IMR-90 (cell line): Measurements from ENCODE around the gene PLB1. TPM values are rescaled to one million over a fixed set of nuclear protein-coding genes. Genes with fewer than 3 reads are reported as not detected.

Experiments used
- ATAC-seq: fragments of 200-7000 bp; cut with Tn5 transposase; 2 replicates; pipeline ENCODE4 v1.9.1; 2020; ENCODE audit warnings: low read depth, mild to moderate bottlenecking, moderate library complexity
- BruUV-seq: library from RNA; stranded (reverse); fragments of 400-500 nt; replicated peaks from 2 replicates; lab custom pipeline; 2021; lab: Mats Ljungman, UMichigan
- CTCF ChIA-PET: fragments of 300-600 bp; formaldehyde crosslinking; extraction: SDS; loops from one replicate; lab custom pipeline; 2021; ENCODE audit warnings: antibody characterized with exemption; lab: Yijun Ruan, JAX
- POLR2A ChIA-PET: fragments of 300-600 bp; sonication (Branson Sonifier 250); formaldehyde crosslinking; loops from one replicate; lab custom pipeline; 2022; ENCODE audit warnings: antibody characterized with exemption; ENCODE audit not compliant: unreplicated experiment; lab: Charles Lee
- DNase-seq: peaks from one replicate; pipeline ENCODE4 v3.0.0; 2013
- H2AFZ ChIP-seq: replicated peaks from 2 replicates; pipeline ENCODE3; 2013; ENCODE audit warnings: low read length, mild to moderate bottlenecking; ENCODE audit not compliant: poor library complexity
- H2AK5ac ChIP-seq: 2 replicates; pipeline ENCODE4 v1.6.1; 2013; ENCODE audit warnings: low read depth, low read length, inconsistent platforms
- H2AK9ac ChIP-seq: replicated peaks from 2 replicates; pipeline ENCODE3; 2013; ENCODE audit warnings: mild to moderate bottlenecking, low read depth, low read length, moderate library complexity; ENCODE audit not compliant: poor library complexity
- H2BK120ac ChIP-seq: 2 replicates; pipeline ENCODE4 v1.6.1; 2013; ENCODE audit warnings: low read depth, low read length, inconsistent platforms
- H2BK15ac ChIP-seq: 3 replicates; pipeline ENCODE4 v1.6.1; 2013; ENCODE audit warnings: low read depth, low read length, inconsistent platforms
- H2BK20ac ChIP-seq: 2 replicates; pipeline ENCODE4 v1.6.1; 2013; ENCODE audit warnings: low read depth, mild to moderate bottlenecking, inconsistent platforms, low read length, moderate library complexity
- H2BK5ac ChIP-seq: 2 replicates; pipeline ENCODE4 v1.6.1; 2013; ENCODE audit warnings: mild to moderate bottlenecking, low read depth, low read length, inconsistent platforms; ENCODE audit not compliant: poor library complexity, severe bottlenecking
- H3K14ac ChIP-seq: replicated peaks from 2 replicates; pipeline ENCODE4 v1.6.1; 2013; ENCODE audit warnings: low read depth, low read length, inconsistent platforms
- H3K18ac ChIP-seq: 2 replicates; pipeline ENCODE4 v1.6.1; 2013; ENCODE audit warnings: low read depth, low read length, control low read depth
- H3K23ac ChIP-seq: 2 replicates; pipeline ENCODE4 v1.6.1; 2013; ENCODE audit warnings: low read depth, low read length, inconsistent platforms
- H3K27ac ChIP-seq: 2 replicates; pipeline ENCODE4 v1.5.1; 2013; ENCODE audit warnings: mild to moderate bottlenecking, control low read depth, low read length; ENCODE audit not compliant: insufficient read depth
- H3K27me3 ChIP-seq: 2 replicates; pipeline ENCODE4 v1.6.1; 2013; ENCODE audit warnings: low read length; ENCODE audit not compliant: control insufficient read depth, insufficient read depth
- H3K36me3 ChIP-seq: 2 replicates; pipeline ENCODE4 v1.6.1; 2013; ENCODE audit warnings: low read length, mixed read lengths; ENCODE audit not compliant: control insufficient read depth, insufficient read depth
- H3K4ac ChIP-seq: 2 replicates; pipeline ENCODE4 v1.6.1; 2013; ENCODE audit warnings: low read depth, low read length, inconsistent platforms
- H3K4me1 ChIP-seq: 2 replicates; pipeline ENCODE4 v1.6.1; 2013; ENCODE audit warnings: low read length, mixed read lengths; ENCODE audit not compliant: control insufficient read depth, insufficient read depth
- H3K4me2 ChIP-seq: 2 replicates; pipeline ENCODE4 v1.6.1; 2013; ENCODE audit warnings: low read depth, mild to moderate bottlenecking, control low read depth, low read length, moderate library complexity
- H3K4me3 ChIP-seq: 2 replicates; pipeline ENCODE4 v1.5.1; 2013; ENCODE audit warnings: low read depth, mild to moderate bottlenecking, control low read depth, low read length, moderate library complexity; ENCODE audit not compliant: insufficient read depth
- H3K56ac ChIP-seq: 2 replicates; pipeline ENCODE4 v1.6.1; 2013; ENCODE audit warnings: low read length, inconsistent platforms; ENCODE audit not compliant: insufficient read depth; ENCODE audit errors: extremely low read depth
- H3K79me1 ChIP-seq, 2 experiments: 2 replicates each; pipeline ENCODE4 v1.6.1; 2013; ENCODE audit warnings: low read length in 2 of 2, inconsistent platforms in 1 of 2, low read depth in 1 of 2
- H3K9ac ChIP-seq: 2 replicates; pipeline ENCODE4 v1.6.1; 2013; ENCODE audit warnings: low read depth, low read length, control low read depth
- H3K9me1 ChIP-seq: 2 replicates; pipeline ENCODE4 v1.6.1; 2013; ENCODE audit warnings: low read length, inconsistent platforms; ENCODE audit not compliant: insufficient read depth
- H3K9me3 ChIP-seq: 2 replicates; pipeline ENCODE4 v1.6.1; 2013; ENCODE audit warnings: low read length; ENCODE audit not compliant: control insufficient read depth, insufficient read depth
- H4K20me1 ChIP-seq: 2 replicates; pipeline ENCODE4 v1.6.1; 2013; ENCODE audit warnings: low read length, inconsistent platforms; ENCODE audit not compliant: insufficient read depth
- H4K5ac ChIP-seq: 2 replicates; pipeline ENCODE4 v1.6.1; 2013; ENCODE audit warnings: mild to moderate bottlenecking, low read depth, low read length, control low read depth
- H4K8ac ChIP-seq, 2 experiments: 2 replicates each; pipeline ENCODE4 v1.6.1; 2013; ENCODE audit warnings: low read depth in 2 of 2, low read length in 2 of 2, control low read depth in 1 of 2, inconsistent platforms in 1 of 2
- H4K91ac ChIP-seq: 2 replicates; pipeline ENCODE4 v1.6.1; 2013; ENCODE audit warnings: low read depth, low read length, inconsistent platforms; ENCODE audit not compliant: insufficient read depth
- CHD1 ChIP-seq: IDR thresholded peaks from 2 replicates; pipeline ENCODE4 v1.6.1; 2012; ENCODE audit warnings: low read depth, low read length, improper control_type of control experiment
- WGBS, 2 experiments: methylation state at CpG; one replicate each; pipeline versions ENCODE4 v1.1.5 to v1.1.7; 2013; ENCODE audit warnings: missing lambda C conversion rate in 2 of 2; ENCODE audit not compliant: insufficient read length in 1 of 2; ENCODE audit errors: extremely low coverage in 2 of 2; 5-methylcytosine and 5-hydroxymethylcytosine counted together
- dilution Hi-C: fragments of 300-500 bp; cut with HindIII; formaldehyde crosslinking; loops from one replicate; pipeline ENCODE4 v1.14.3; 2018; ENCODE audit warnings: low sequenced_read_pairs; ENCODE audit not compliant: unreplicated experiment
- in situ Hi-C: fragments of 300-500 bp; cut with MboI; formaldehyde crosslinking; loops from 3 replicates; pipeline ENCODE4 v1.14.3; 2019; ENCODE audit warnings: low sequenced_read_pairs, inconsistent platforms, mixed read lengths
- intact Hi-C: fragments of 100-400 bp; cut with micrococcal nuclease; formaldehyde crosslinking; loops from 2 replicates; pipeline ENCODE4 v1.10.0; 2022
- polyA plus RNA-seq, 3 experiments: library from polyadenylated mRNA; depleted of rRNA; stranded (reverse); fragments of >200 nt; gene quantifications; 2 replicates each; pipeline ENCODE4 v1.2.3, GENCODE V29; 2012; ENCODE audit warnings: low replicate concordance in 1 of 3
- total RNA-seq: library from RNA; depleted of rRNA; stranded (reverse); fragments of >200 nt; gene quantifications from 2 replicates; pipeline ENCODE4 v1.2.3, GENCODE V29; 2012

Gene PLB1
- total and polyA plus RNA-seq, 2 of the 4 experiments (the other 2 are of a cell fraction) = 0.74 to 0.90 TPM

DNA sequence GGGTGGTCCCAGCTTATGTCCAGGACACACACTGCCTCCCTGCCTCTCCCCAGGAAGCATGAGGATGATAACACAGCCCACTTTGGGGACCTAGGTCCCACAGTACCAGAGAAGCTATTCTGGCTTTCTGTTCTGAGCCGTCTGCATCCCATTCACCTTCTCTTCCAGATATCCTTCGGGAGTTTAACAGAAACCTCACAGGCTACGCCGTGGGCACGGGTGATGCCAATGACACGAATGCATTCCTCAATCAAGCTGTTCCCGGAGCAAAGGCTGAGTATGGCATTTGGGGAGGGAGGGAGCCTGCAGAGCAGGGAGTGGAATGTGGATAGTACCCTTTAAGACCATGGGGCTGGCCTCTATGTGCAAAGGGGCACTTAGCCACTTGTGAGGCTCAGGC is 102.6 kb downstream of the PLB1 start:
- H2BK15ac ChIP-seq = peak overlapping the region; percentile 92; the same call in 2 of the 3 replicates
- dilution Hi-C loops = no loop called here
- in situ Hi-C loops = loop anchor here (25.0 kb wide), 1 partner anchor 314 kb away; no protein-coding TSS in a partner anchor

More for the DNA sequence above, 102.6 kb downstream of the PLB1 start:
- Histone ChIP-seq H4K8ac (no peak overlapping the region), H2AK9ac (no peak overlapping the region), H3K27me3 (no peaks in the 10 kb centered on the region), H3K14ac (no peak overlapping the region), H4K20me1 (no peaks in the 10 kb centered on the region), H3K9me1 (peaks cover 5% of the 10 kb centered on the region), H2BK120ac (no peak overlapping the region), H3K4me2 (no peak overlapping the region), H3K36me3 (no peaks in the 10 kb centered on the region), H3K9me3 (no peaks in the 10 kb centered on the region), H4K5ac (no peak overlapping the region), H3K27ac (no peak overlapping the region), H3K4me3 (no peak overlapping the region), H3K4ac (no peak overlapping the region), H3K4me1 (peaks cover 5% of the 10 kb centered on the region), H3K9ac (no peak overlapping the region), H3K23ac (no peak overlapping the region), H2BK20ac (peak overlapping the region; percentile 53; the same call in 1 of the 2 replicates), H3K79me1 (peaks cover 0 to 10% of the 10 kb centered on the region in 2 experiments; a peak in 2 of 4 replicates), H4K91ac (no peak overlapping the region), H2AK5ac (peak overlapping the region; percentile 13; the same call in 1 of the 2 replicates), H3K56ac (no peak overlapping the region), H2BK5ac (no peak overlapping the region), H3K18ac (no peak overlapping the region), H2AFZ (no peak overlapping the region)
- WGBS, 2 experiments = 100% methylated on average over 2 of the region's 7 CpGs; no CpG with 5 or more reads in 1 of the 2 experiments
- BruUV-seq = no TSS peak
- intact Hi-C loops = no loop called here
- ChIA-PET POLR2A (no interaction called here), CTCF (interaction anchor here (1.1 kb wide), 1 partner anchor 32 kb away, joined by 4 read pairs; no protein-coding TSS in a partner anchor)
- ATAC-seq (no peak), DNase-seq (no peak)
- no peak for TF ChIP-seq CHD1
